GM18519 (cell line): Measurements from ENCODE around the gene SMTN.
A peak's percentile ranks its signal among the peaks of the same experiment; 100 is the strongest.
"Not testable (repeated sequence)": the region's sequence is repeated elsewhere in the genome, so short reads cannot be mapped to it uniquely, and the experiment has no call there.

Experiments
- ATAC-seq: cut with Tn5 transposase; IDR thresholded peaks from one replicate; pipeline ENCODE4 v1.9.1; 2021; ENCODE audit warnings: mild to moderate bottlenecking, moderate library complexity; ENCODE audit not compliant: unreplicated experiment, low FRiP score

Gene SMTN

DNA sequence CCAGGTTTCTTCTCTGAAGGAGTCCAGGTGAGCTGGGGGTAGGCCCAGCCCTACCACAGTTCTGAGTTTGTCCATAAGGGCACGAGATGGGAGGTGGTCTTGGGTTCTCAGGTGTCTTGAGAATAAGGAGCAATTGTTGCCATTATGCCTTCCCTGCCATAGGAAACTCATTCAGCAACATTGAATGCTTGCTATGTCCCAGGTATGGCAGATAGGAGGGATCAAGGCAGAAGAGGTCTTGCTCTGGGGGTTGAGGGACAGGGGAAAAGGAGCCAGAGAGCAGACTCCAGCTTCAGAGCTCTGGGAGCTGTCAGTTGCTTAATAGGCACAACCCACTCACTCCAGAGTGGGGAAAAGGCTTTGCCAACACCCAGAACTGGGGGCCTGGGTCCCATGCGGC is 22.0 kb downstream of the SMTN start:
- ATAC-seq, result no peak

DNA sequence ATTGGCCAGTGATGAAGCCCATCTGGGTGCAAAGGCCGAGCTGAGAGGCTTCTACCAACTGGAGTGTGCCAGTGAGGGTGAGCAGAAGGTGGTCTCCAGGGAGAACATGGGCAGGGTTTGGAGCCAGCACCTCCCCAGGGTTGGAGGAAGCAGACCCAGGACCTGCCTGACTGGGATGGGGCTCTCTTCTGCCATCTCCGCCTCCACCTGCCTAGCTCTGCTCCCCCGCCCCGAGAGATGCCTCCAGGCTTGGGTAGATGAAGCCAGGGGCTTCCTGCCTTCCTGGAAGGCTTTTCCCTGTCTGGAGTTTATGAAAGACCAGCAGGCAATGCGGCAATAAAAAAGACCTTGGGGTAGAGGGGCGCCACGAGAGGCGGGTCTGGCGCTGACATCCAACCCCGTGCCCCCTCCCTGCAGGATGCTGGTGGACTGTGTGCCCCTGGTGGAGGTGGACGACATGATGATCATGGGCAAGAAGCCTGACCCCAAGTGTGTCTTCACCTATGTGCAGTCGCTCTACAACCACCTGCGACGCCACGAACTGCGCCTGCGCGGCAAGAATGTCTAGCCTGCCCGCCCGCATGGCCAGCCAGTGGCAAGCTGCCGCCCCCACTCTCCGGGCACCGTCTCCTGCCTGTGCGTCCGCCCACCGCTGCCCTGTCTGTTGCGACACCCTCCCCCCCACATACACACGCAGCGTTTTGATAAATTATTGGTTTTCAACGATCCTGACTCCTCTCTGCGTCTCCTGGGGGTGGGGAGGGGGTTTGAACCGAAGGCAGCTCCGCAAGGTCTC is 23.0 kb downstream of the SMTN start:
- ATAC-seq, result no peak

DNA sequence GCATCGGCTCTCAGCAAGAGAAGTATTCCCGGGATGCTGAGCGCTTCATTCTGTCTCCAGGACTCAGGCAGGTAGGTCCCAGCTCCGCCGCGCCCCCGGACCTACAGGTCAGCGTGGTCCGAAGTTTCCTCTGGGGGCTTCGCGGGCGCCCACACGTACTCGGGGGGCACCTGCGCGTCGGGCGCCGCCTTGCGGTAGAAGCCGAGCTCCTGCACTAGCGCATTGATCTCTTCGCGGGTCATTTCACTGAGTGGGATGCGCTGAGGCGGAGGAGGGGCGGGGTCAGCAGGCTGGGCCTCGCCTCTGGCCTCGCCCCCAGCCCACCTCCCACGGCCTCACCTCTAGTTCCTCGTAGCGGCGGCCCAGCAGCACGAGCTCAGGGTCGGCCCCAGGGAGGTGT is 23.8 kb downstream of the SMTN start:
- ATAC-seq, result no peak

DNA sequence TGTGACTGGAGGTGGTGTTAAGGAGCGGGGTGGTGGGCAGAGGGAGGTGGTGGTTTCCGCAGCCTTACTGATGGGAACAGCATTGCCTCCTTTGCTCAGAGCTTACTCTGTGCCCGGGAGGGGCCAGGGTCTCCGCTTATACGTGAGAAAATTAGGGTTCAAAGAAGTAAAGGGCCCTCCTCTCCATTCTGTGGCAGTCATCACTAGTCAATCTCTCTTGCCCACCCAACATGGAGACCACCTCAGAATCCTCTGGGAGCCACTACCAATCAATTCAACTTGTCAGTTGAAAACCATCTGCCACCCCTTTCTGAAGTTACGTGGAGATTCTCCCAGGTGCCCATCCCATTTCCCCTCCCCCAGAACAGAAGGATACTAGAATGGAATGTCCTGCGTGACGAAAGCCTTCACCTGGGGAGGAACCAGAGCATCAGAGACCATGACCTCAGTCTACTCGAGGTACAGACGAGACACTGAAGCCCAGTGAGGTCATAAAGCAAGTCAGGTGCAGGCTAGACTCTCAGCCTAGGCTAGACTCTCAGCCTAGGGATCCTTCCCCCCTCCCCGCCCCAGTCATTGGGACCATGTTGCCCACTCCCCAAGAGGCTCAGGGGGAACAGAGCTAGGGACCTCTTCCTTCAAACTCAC is 24.3 kb downstream of the SMTN start:
- ATAC-seq, result no peak

DNA sequence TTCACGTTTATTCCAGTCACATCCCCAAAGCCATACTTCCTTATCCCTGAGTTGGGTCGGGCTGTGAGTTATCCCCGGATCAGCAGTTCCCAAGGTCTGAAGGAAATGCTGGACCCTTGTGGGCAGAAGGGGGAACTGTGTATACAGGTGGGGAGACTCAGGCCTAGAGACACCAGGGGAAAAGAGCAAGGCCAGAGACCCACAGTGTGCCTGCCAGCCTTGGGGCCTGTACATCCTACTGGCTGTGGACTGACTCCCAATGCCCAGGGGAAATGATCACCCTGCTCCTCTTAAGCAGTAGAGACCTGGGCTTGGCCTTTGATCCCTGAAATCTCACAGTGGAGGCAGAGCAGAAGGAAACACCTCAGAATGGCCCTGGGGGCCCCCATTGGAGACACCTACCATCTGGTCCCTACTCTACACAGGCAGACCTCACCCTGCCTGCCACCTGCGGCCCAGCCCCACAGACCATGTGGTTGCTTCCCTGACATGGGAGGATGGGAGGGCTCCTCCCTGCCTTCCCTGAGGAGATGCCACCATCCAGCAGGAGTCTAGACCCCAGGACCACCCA is 25.0 kb downstream of the SMTN start:
- no peak for ATAC-seq

DNA sequence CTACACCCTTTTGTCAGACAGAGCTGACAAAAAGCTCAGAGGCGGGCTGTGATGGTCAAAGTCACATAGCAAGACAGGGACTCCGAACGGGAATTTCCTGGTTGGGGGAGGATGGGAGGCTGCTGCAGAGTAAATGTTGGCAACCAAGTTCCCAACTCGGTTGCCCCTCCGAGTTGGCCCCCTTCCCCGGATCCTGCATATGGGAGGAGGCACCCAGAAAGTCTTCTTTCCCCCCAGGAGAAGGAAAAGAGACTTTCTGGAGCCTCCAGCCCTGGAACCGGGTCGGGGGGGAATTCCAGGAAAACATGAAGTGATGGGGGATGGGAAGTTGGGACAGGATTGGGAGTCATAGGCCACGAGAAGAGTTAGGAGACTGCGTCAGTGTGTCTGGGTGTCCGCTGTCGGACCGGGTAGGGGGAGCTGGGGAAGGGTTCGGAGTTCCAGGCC is 25.6 kb downstream of the SMTN start:
- no peak for ATAC-seq

DNA sequence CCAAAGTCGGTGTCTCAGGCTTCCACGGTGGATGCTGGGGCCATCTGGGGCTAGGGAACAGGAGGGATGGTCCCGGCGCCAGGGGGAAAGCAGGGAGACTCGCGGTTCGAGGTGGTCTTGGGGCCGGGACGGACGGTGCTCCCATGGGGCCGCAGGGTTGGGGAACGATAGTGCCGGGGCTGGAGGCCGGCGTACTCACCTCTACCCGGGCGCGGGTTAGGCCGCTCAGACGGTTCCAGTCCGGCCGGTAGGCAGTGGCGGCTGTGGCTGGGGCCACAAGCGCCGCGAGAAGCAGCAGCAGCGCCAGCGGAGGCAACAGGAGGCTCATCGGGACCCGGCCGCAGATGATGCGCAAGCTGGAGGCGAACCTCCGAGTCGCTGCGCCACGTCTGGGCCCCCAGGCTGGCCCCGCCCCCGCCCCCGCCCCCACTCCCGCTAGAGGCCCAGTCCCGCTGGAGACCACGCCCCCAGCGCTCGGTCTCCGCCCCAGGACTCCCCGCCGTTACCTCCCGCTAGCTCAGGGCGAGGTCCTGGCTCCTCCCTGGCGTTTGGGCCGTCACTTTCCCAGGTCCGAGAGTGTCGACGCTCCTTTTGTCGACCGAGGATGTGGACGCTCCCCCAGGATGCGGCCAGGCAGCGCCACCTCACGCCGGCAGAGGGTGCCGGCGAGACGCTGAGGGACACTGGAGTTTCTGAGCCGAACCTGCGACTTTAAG is 26.2 kb downstream of the SMTN start, which contains the start of gene SELENOM:
TSS of gene SELENOM (minus strand) at position 391 of the 716 bp plus-strand sequence. CDS start at position 328, 63 bp downstream.
- ATAC-seq, result peak; percentile 63

DNA sequence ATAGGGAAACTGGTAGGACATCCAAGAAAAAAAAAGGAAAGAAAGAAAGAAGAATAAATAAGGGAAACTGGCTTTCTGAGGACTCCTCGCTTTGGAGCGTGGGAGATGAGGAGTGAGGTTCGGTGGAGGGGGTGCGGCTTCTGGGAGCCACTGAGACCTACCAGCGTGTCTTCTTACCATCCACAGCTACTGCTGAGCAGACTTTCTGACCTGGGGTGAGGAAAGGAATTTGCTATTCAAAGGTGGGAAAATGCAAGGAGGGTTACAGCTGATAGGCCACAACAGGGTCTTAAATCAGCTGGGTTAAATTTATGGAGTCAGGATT is 26.7 kb downstream of the SMTN start:
- ATAC-seq, result no peak

DNA sequence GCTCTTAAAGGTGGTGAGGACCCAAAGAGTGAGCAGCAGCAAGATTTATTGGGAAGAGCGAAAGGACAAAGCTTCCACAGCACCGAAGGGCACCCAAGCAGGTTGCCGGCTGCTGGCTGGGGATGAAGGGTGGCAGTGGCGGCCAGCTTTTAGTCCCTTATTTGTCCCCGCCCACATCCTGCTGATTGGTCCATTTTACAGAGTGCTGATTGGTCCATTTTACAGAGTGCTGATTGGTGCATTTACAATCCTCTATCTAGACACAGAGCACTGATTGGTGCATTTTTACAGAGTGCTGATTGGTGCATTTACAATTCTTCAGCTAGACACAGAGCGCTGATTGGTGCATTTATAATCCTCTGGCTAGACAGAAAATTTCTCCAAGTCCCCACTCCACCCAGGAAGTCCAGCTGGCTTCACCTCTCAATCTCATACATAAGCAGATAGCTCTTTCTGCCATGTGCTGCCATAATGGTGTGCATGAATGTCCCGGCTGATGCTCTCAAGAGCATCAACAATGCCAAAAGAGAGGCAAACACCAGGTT is 31.5 kb downstream of the SMTN start:
- ATAC-seq, result not testable (repeated sequence)

DNA sequence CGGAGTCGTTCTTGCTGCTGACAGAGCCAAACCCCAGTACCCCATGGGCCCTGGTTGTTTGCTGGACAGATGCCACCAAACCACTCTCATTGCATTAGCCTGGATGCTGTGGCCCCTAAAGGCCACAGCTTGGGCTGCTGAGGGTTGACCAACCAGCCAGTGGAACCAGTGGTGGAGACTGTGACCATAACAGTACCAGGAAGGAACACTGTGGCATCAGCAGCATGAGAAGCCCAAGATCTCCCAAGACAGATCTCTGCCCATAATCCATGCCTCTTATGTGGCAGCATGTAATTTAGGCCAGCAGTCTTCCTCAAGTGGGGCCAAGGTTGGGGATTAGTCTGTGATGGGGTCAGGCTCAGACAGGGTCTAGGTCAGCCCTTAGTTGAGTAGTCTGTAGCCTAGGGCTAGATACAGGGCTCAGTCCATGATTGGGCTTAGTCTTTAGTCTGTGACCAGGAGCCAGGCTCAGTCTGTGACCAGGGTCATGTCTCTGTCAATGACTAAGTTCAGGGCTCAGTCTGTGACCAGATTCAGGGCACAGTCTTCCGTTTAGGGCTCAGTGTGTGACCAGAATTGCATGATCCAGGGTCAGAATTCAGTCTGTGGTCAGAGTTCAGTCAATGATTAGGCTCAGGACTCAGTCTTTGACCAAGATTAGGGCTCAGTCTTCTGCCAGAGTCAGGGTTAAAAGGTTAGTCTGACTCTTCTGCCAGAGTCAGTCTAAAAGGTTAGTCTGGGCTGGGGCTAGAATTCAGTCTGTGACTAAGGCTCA is 37.1 kb downstream of the SMTN start:
- no peak for ATAC-seq

DNA sequence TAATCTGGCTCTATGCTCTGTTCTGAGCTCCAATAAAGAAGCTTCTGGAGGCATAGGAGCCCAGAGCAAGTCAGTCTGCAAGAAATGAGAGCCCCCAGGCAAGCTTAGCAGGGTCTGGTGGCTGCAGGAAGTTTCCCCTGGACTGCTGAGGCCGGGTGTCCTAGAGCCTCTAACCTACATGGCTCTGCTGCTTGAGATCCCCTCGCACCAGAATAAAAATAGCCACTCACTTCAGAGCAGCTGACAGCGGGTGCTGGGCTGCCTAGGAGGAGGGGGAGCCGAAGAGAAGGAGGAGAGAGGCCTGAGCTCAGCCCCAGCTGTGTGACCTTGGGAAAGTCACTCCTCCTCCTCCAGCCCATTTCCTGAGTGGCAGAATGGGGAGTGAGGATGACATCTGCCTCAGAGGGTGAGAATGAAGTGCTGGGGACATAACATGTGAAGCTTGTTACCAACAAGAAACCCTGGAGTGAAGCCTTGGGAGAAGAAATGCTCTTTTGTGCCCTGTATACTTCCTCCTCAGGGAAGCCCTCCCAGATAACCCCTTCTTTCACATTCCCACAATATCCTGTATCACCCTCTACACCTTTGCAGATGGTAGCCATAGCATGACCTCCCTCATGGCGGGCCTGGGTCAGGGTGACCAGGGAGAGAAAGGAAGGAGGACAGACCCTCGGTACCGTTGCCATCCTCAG is 38.1 kb downstream of the SMTN start:
- ATAC-seq, result no peak

DNA sequence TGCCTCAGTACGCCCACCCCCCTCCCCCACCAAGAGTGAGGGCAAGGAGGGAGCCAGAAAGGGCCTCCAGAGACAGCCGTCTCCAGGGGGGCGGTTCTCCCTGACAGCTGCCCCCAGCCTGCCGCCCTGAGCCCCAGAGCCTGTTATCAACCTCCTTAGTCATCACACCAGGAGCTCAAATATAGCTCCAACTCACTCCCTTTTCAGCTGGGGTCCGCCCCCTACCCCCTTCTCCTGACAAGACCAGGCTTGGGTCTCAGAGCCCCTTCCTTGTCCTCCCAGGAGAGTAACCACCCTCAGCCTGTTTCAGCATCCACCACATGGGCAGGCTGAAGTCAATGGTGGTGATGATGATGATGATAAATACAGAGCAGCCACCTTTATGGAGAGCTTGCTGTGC is 39.1 kb downstream of the SMTN start:
- no peak for ATAC-seq

DNA sequence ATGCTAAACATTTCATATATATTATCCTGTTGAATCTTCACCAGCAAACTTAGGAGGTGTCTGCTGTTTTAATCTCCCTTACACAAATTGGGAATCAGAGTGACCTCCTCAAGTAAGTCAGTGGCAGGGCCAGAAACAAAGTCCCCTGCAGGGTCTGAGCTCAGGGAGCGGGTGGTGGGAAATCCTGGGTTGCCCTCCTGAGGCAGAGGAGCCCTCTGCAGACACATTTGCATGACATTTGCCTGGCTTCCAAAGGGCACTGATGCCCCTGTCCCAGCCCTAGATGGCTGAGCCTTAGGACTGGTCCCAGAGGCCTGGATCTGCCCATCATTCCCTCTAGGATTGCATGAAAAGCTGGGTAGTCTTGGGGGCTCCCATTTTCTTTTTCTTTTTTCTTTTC is 39.5 kb downstream of the SMTN start:
- no peak for ATAC-seq

DNA sequence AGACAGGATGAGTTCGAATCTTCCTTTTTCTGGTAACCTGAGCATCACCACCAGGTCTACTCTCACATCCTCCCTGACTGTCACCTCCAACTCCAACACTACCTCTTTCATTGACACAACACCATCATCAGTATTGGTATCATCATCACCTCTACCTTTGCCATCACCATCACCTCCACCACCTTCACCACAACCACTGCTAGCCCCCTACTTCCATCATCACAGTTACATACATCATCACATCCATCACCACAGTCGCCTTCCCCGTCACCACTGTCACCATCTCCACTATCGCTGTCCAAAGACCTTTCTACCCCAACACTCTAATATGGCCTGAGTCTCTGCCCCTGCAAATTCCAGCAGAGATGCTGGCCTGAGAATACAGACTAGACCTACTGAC is 40.3 kb downstream of the SMTN start:
- no peak for ATAC-seq

DNA sequence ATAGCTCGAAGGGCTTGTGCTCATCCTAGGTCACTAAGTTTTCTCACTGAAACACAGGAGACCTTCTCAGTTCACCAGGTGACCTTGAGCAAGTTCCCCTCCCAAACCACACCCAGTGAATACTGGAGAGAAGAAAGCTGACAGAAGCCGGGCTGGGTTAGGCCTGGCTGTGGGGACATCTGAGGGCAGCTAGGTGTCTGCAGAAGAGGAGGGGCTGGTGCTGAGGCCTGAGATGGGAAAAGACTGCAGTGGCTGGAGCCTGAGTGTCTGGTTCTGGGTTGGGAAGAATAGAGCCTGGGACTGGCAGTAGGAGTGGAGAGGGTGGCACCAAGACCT is 41.0 kb downstream of the SMTN start:
- ATAC-seq, result no peak

DNA sequence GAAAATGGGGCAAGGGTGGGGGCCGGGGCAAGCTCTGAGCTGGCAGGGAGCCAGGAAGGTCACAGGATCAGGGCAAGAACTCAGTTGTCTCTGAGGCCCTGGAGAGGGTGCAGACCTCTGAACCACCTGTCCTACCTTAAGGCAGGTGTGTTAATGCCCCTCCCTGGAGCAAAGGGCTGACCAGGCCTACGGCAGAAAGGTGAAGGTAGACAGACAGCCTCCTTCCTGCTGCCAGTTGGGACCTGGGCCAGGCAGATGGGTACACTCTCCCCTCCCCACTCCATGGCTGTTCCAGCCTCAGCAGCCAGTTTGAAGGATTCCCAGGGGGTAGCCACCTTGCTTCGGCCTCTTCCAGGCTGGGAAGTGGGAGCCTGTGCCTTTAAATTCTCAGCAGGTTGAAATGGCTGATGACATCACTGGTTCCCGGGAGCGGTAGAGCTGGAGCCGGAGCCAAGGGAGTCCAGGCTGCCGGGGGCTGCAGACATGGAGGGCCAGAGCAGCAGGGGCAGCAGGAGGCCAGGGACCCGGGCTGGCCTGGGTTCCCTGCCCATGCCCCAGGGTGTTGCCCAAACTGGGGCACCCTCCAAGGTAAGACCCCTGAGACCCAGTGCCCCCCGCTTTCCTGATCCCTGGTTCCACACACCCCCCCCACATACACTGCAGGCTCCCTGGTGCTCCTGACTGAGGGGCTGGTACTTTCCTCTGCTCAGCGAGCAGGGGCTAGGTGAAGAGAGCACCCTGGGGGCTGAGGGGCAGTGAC is 41.6 kb downstream of the SMTN start, which contains the start of gene INPP5J:
TSS of gene INPP5J (plus strand) at position 435 of the 760 bp plus-strand sequence. CDS start at position 484, 49 bp downstream.
- no peak for ATAC-seq

DNA sequence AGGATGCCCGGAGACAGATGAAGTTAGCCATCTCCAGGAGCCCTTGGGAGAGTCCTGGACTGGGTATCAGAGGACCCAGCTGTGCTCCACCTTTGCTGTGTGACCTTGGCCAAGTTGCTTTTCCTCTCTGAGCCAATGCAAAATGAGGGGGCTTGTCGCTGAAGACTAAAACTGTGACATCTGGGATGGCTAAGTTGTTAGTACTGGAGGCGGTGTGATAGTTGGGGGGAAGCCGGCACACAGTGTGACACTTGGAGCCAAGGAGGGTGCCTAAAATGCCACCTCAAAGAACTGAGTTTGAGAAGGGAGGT is 42.1 kb downstream of the SMTN start:
- no peak for ATAC-seq

DNA sequence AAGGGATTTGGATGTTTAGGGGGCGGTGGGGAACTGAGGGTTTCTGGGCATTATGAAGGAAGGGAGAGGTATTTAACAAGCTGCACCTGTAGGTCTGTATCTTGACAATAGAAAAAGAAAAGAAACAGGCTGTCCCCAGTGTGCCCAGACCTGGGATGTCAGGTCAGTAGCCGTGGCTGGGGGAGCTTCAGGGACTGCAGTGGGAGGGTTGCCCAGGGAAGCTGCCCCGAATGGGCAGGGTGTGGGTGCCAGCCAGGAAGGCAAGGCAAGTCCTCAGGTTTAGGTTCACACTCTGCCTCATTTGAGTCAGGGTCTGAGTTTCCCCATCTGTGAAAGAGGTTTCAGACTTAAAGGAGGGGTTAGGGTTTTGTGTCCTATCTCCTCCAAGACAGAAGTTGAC is 43.2 kb downstream of the SMTN start:
- no peak for ATAC-seq
